Stimulated activated CD8-positive, alpha-beta memory T cell treated with anti-CD3 and anti-CD28 coated beads, Interleukin-2, amount 100 ng/mL, for 48 hours (primary cell): ENCODE data around the gene FGFBP3.

ENCODE experiments used
- DNase-seq, 2 donors: peaks; one replicate each; pipeline ENCODE4 v3.0.0-alpha.2; 2020; ENCODE audit warnings: low read depth in 2 of 2

FGFBP3 gene

GRCh38 chr10:91856637-91857036, 52.6 kb downstream of the FGFBP3 start:
- no peak for DNase-seq
